ENCODE data around the gene PRR15. TPM values are rescaled to one million over a fixed set of nuclear protein-coding genes. Genes with fewer than 3 reads are reported as not detected.

The PRR15 gene
- total and polyA plus RNA-seq, 2 of the 4 experiments (the other 2 are of a cell fraction), result not detected

DNA sequence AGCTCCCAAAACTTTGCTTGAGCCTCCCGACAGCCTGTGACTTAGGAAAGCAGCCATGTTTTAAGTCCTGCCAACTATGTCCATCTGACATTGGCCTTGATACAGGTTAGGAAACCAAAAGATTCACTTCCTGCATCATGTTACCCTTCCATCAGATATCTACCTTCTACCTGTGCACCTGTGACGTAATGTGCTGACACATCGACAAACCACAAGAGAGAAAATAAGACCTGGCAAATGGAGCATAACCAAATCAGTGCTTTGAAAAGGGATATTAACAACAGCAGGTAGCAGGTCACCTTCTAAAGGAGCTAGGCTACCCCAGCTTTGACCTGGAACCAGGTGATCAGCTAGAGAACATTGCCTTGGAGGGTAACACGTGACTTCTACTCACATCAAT lies 14.8 kb upstream of the PRR15 start:
- intact Hi-C loops (cut with micrococcal nuclease) (no loop called here), in situ Hi-C loops (cut with MboI; ENCODE audit: low sequenced_read_pairs) (no loop called here), dilution Hi-C loops (cut with HindIII; ENCODE audit: low sequenced_read_pairs, unreplicated experiment) (no loop called here)
- H3K23ac ChIP-seq (ENCODE audit: low read depth, low read length), result no peak overlapping the region
- no peak overlapping the region for H2AK5ac ChIP-seq (ENCODE audit: low read depth, low read length)
- H4K20me1 ChIP-seq (ENCODE audit: insufficient read depth, low read length), result no peaks in the 10 kb centered on the region
- no peak overlapping the region for H3K9ac ChIP-seq (ENCODE audit: low read depth, low read length)
- H3K14ac ChIP-seq (replicated peaks; ENCODE audit: low read depth, low read length), result no peak overlapping the region
- H3K4me1 ChIP-seq (ENCODE audit: control insufficient read depth, insufficient read depth, low read length), result no peaks in the 10 kb centered on the region
- DNase-seq (no peak), ATAC-seq (ENCODE audit: low read depth) (no peak)
- no peak overlapping the region for H2BK5ac ChIP-seq (ENCODE audit: low read depth, low read length, poor library complexity, severe bottlenecking)
- H4K91ac ChIP-seq (ENCODE audit: insufficient read depth, low read depth, low read length), result no peak overlapping the region
- no peak overlapping the region for H4K8ac ChIP-seq (ENCODE audit: low read depth in 2 of 2, low read length in 2 of 2)
- no peaks in the 10 kb centered on the region for H3K9me3 ChIP-seq (ENCODE audit: control insufficient read depth, insufficient read depth, low read length)
- no peak overlapping the region for H3K27ac ChIP-seq (ENCODE audit: insufficient read depth, low read length)
- H3K4ac ChIP-seq (ENCODE audit: low read depth, low read length), result no peak overlapping the region
- 63% methylated on average over 1 of the region's 4 CpGs; no CpG with 5 or more reads in 1 of the 2 experiments for WGBS, 2 experiments (ENCODE audit: extremely low coverage in 2 of 2, insufficient read length in 1 of 2)
- ChIA-PET CTCF (interaction anchor here (1.5 kb wide), 1 partner anchor 40 kb away, joined by 4 read pairs; no protein-coding TSS in a partner anchor), POLR2A (ENCODE audit: unreplicated experiment) (no interaction called here)
- H2BK120ac ChIP-seq (ENCODE audit: low read depth, low read length), result no peak overlapping the region
- no peak overlapping the region for H2AK9ac ChIP-seq (replicated peaks; ENCODE audit: low read depth, low read length, poor library complexity)
- H3K27me3 ChIP-seq (ENCODE audit: control insufficient read depth, insufficient read depth, low read length), result no peaks in the 10 kb centered on the region
- H4K5ac ChIP-seq (ENCODE audit: low read depth, low read length), result no peak overlapping the region
- H3K4me2 ChIP-seq (ENCODE audit: low read depth, low read length), result no peak overlapping the region
- H2BK20ac ChIP-seq (ENCODE audit: low read depth, low read length), result no peak overlapping the region
- BruUV-seq (replicated peaks), result no TSS peak
- no peak overlapping the region for H3K4me3 ChIP-seq (ENCODE audit: insufficient read depth, low read depth, low read length)
- TF ChIP-seq USF2 (IDR thresholded peaks at IDR 0.05; ENCODE audit: low read depth, low read length), result no peak
- TF ChIP-seq RAD21 (IDR thresholded peaks at IDR 0.05; ENCODE audit: low read length), result no peak
- no peak for TF ChIP-seq MXI1 (IDR thresholded peaks at IDR 0.05; ENCODE audit: borderline replicate concordance, low read depth, low read length)
- TF ChIP-seq SMC3 (IDR thresholded peaks at IDR 0.05; ENCODE audit: low read depth, low read length), result no peak
- no peak for TF ChIP-seq POLR2A (IDR thresholded peaks at IDR 0.05; ENCODE audit: low read depth, low read length)
- no peak for TF ChIP-seq ELK1 (IDR thresholded peaks at IDR 0.05; ENCODE audit: borderline replicate concordance, low read depth, low read length)
- no peak overlapping the region for H2AFZ ChIP-seq (replicated peaks; ENCODE audit: low read length, poor library complexity)
- no peaks in the 10 kb centered on the region for H3K36me3 ChIP-seq (ENCODE audit: control insufficient read depth, insufficient read depth, low read length)
- H3K79me1 ChIP-seq (ENCODE audit: low read depth in 1 of 2, low read length in 2 of 2), result no peaks in the 10 kb centered on the region
- no peaks in the 10 kb centered on the region for H3K9me1 ChIP-seq (ENCODE audit: insufficient read depth, low read length)
- no peak overlapping the region for H3K56ac ChIP-seq (ENCODE audit: extremely low read depth, insufficient read depth, low read length)
- no peak overlapping the region for H3K18ac ChIP-seq (ENCODE audit: low read depth, low read length)
- no peak overlapping the region for H2BK15ac ChIP-seq (ENCODE audit: low read depth, low read length)
